Loucy (cell line): ENCODE results near the gene ZNF467.

Source experiments
- H2AFZ ChIP-seq: fragments of 200-600 bp; sonication (generic); 2 replicates; pipeline ENCODE4 v1.6.0; 2016; ENCODE audit warnings: antibody characterized with exemption, mild to moderate bottlenecking, low read length, moderate library complexity
- H3F3A ChIP-seq: fragments of 200-600 bp; 2 replicates; pipeline ENCODE4 v1.6.0; 2016; ENCODE audit warnings: antibody characterized with exemption, low read depth, mild to moderate bottlenecking
- H3K27me3 ChIP-seq: fragments of 200-600 bp; sonication (generic); 2 replicates; pipeline ENCODE4 v1.6.1; 2014; ENCODE audit warnings: low read length, mild to moderate bottlenecking; ENCODE audit not compliant: insufficient read depth, poor library complexity, severe bottlenecking
- H3K36me3 ChIP-seq: fragments of 200-600 bp; sonication (generic); 2 replicates; pipeline ENCODE4 v1.6.1; 2016; ENCODE audit warnings: low read length; ENCODE audit not compliant: insufficient read depth
- H3K4me1 ChIP-seq: fragments of 200-600 bp; sonication (generic); 2 replicates; pipeline ENCODE4 v1.5.1; 2014; ENCODE audit warnings: low read length, mild to moderate bottlenecking; ENCODE audit not compliant: insufficient read depth, poor library complexity, severe bottlenecking
- H3K4me2 ChIP-seq: fragments of 200-600 bp; sonication (generic); 2 replicates; pipeline ENCODE4 v1.6.0; 2014; ENCODE audit warnings: antibody characterized with exemption, low read length, low read depth, mild to moderate bottlenecking; ENCODE audit not compliant: poor library complexity, severe bottlenecking
- H3K4me3 ChIP-seq: fragments of 200-600 bp; sonication (generic); 2 replicates; pipeline ENCODE4 v1.5.1; 2014; ENCODE audit warnings: low read length, mild to moderate bottlenecking, mixed read lengths; ENCODE audit not compliant: poor library complexity, severe bottlenecking
- H3K79me2 ChIP-seq: fragments of 200-600 bp; sonication (generic); 2 replicates; pipeline ENCODE4 v1.6.1; 2014; ENCODE audit warnings: low read length; ENCODE audit not compliant: insufficient read depth
- H3K9ac ChIP-seq: fragments of 200-600 bp; sonication (generic); 2 replicates; pipeline ENCODE4 v1.6.0; 2014; ENCODE audit warnings: mild to moderate bottlenecking, low read depth, low read length, moderate library complexity; ENCODE audit not compliant: poor library complexity, severe bottlenecking
- H3K9me2 ChIP-seq: fragments of 200-600 bp; sonication (generic); replicated peaks from 2 replicates; pipeline ENCODE4 v1.6.1; 2016; ENCODE audit warnings: low read depth, low read length, mixed read lengths
- H3K9me3 ChIP-seq: fragments of 200-600 bp; sonication (generic); 2 replicates; pipeline ENCODE4 v1.6.1; 2014; ENCODE audit warnings: mild to moderate bottlenecking, antibody characterized with exemption, low read length, low read depth; ENCODE audit not compliant: insufficient read depth
- H4K20me1 ChIP-seq: fragments of 200-600 bp; sonication (generic); 2 replicates; pipeline ENCODE4 v1.6.0; 2014; ENCODE audit warnings: antibody characterized with exemption, low read length, mild to moderate bottlenecking; ENCODE audit not compliant: insufficient read depth, poor library complexity, severe bottlenecking
- CTCF ChIP-seq: fragments of 200-600 bp; sonication (generic); conservative IDR thresholded peaks from 2 replicates; pipeline ENCODE4 v1.5.1; 2014; ENCODE audit warnings: mild to moderate bottlenecking, antibody characterized with exemption, low read length
- EZH2phosphoT487 ChIP-seq: fragments of 200-600 bp; IDR thresholded peaks from 2 replicates; pipeline ENCODE4 v1.6.1; 2018; ENCODE audit warnings: antibody characterized with exemption, mild to moderate bottlenecking, moderate library complexity, borderline replicate concordance

Gene ZNF467

DNA sequence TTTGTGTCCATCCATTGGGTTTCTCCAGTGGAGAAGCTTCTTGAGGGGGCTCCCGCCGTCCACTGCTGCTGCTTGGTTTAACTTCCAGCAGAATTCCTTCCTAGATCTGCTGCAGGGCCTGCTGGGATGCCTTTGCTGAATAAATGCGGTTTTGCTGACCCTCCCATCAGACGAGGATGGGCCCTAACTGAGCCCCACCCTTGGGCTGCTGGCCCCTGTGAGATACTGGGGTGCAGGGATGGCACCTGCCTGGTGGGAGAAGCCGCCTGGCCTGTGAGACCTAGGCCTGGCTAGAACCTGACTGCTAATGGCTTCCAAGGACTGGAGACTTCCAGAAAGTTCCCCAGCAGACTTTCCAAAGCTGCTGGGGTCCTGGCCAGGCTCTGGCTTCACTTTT is 43.8 kb downstream of the ZNF467 start:
- no peaks in the 10 kb centered on the region for H3F3A ChIP-seq
- no peak overlapping the region for H3K4me3 ChIP-seq
- no peak for TF ChIP-seq CTCF
- no peak for TF ChIP-seq EZH2phosphoT487
- no peaks in the 10 kb centered on the region for H4K20me1 ChIP-seq
- H3K4me2 ChIP-seq: no peak overlapping the region
- H3K9me2 ChIP-seq: no peaks in the 10 kb centered on the region
- H2AFZ ChIP-seq: no peak overlapping the region
- H3K9me3 ChIP-seq: no peaks in the 10 kb centered on the region
- H3K9ac ChIP-seq: no peak overlapping the region
- H3K36me3 ChIP-seq: peaks cover 27% of the 10 kb centered on the region; the same call in 1 of the 2 replicates
- H3K79me2 ChIP-seq: no peaks in the 10 kb centered on the region
- H3K4me1 ChIP-seq: no peaks in the 10 kb centered on the region
- H3K27me3 ChIP-seq: no peaks in the 10 kb centered on the region

DNA sequence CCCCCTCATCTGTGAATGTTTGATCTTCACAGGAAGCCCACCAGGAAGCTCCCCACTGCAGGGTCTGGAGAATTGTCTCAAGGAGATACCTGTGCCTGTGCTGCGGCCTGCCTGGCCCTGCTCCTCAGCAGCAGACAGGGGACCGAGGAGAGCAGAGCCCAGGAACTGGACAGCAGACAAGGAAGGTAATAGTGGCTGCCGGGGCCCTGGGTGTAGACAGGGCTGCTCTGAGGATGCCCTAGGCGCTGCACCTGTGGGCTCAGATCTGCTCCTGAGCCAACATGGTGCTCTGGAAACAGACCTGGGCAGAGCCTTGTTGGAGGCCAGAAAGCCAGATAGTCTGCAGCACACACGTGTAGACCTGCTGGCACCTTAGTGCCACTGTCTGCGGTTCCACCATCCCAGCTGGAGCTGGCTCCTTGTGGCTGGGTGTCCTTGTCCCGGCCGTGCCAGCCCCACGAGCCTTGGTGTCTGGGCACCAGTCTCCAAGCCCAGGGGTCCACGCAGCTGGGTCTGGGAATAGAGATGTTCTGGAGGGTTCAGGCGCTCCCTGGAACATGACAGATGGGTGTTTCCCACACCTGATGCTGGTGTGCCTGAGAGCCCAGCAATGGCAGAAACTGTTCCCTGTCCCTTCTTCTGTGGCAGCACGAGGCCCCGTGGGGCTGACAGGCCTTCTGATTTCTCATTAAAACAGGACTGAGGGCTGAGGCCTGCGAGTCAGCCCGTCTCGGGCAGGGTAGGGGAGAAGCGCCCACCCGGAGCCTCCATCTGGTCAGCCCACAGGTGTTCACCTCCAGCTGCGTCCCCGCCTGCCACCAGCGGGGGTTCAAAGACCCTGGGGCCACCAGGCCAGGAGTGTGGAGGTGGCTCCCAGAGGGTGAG is 44.7 kb downstream of the ZNF467 start:
- Histone ChIP-seq H3K27me3 (no peaks in the 10 kb centered on the region), H4K20me1 (no peaks in the 10 kb centered on the region), H3K36me3 (peaks cover 33% of the 10 kb centered on the region; the same call in 1 of the 2 replicates), H3K9ac (no peak overlapping the region), H2AFZ (no peak overlapping the region), H3F3A (no peaks in the 10 kb centered on the region), H3K4me2 (no peak overlapping the region), H3K4me3 (no peak overlapping the region), H3K79me2 (no peaks in the 10 kb centered on the region), H3K9me2 (no peaks in the 10 kb centered on the region), H3K4me1 (no peaks in the 10 kb centered on the region), H3K9me3 (no peaks in the 10 kb centered on the region)
- no peak for TF ChIP-seq CTCF
- TF ChIP-seq EZH2phosphoT487: no peak

- H3K9ac ChIP-seq: no peak overlapping the region
- no peaks in the 10 kb centered on the region for H3F3A ChIP-seq
Measured at GRCh38 chr7:149727899-149728476, 45.4 kb downstream of the ZNF467 start.

More at GRCh38 chr7:149727899-149728476, 45.4 kb downstream of the ZNF467 start:
- Histone ChIP-seq H4K20me1 (no peaks in the 10 kb centered on the region), H2AFZ (no peak overlapping the region), H3K9me3 (no peaks in the 10 kb centered on the region), H3K9me2 (no peaks in the 10 kb centered on the region), H3K79me2 (no peaks in the 10 kb centered on the region), H3K4me2 (no peak overlapping the region), H3K36me3 (peaks cover 40% of the 10 kb centered on the region; the same call in 1 of the 2 replicates), H3K27me3 (no peaks in the 10 kb centered on the region), H3K4me3 (no peak overlapping the region), H3K4me1 (no peaks in the 10 kb centered on the region)
- TF ChIP-seq CTCF (no peak), EZH2phosphoT487 (no peak)
